Mesothelial cell of epicardium (in vitro differentiated cells): ENCODE results near the gene PHACTR2. TPM values are rescaled to one million over a fixed set of nuclear protein-coding genes. Genes with fewer than 3 reads are reported as not detected.
A peak's percentile ranks its signal among the peaks of the same experiment; 100 is the strongest.

ENCODE experiments used
- DNase-seq, 2 experiments: peaks; one replicate each; pipeline ENCODE4 v3.0.0; 2021; ENCODE audit warnings: low spot score in 2 of 2; ENCODE audit not compliant: unreplicated experiment in 2 of 2
- H3K27ac Mint-ChIP-seq: 2 replicates; pipeline ENCODE4 v1.8.0; 2021; ENCODE audit warnings: mixed read lengths
- H3K27me3 Mint-ChIP-seq: 2 replicates; pipeline ENCODE4 v1.8.0; 2021; ENCODE audit warnings: low read depth, mixed read lengths
- H3K36me3 Mint-ChIP-seq: 2 replicates; pipeline ENCODE4 v1.8.0; 2021; ENCODE audit warnings: mixed read lengths
- H3K4me1 Mint-ChIP-seq: 2 replicates; pipeline ENCODE4 v1.8.0; 2021; ENCODE audit warnings: mixed read lengths
- H3K4me3 Mint-ChIP-seq: 2 replicates; pipeline ENCODE4 v1.8.0; 2021; ENCODE audit warnings: mild to moderate bottlenecking, moderate library complexity, mixed read lengths
- H3K9me3 Mint-ChIP-seq: 2 replicates; pipeline ENCODE4 v1.8.0; 2021; ENCODE audit warnings: mixed read lengths
- CTCF ChIP-seq: fragments of 200-600 bp; sonication (generic); IDR thresholded peaks from one replicate; pipeline ENCODE4 v1.5.0; 2021; ENCODE audit warnings: antibody characterized with exemption; ENCODE audit not compliant: unreplicated experiment
- total RNA-seq: library from RNA; stranded (reverse); gene quantifications from 3 replicates; pipeline ENCODE4 v1.2.1, GENCODE V29; 2021

PHACTR2 gene
- total RNA-seq, 1 donor from 2014 or later, result 124 TPM

- H3K9me3 Mint-ChIP-seq, result peaks cover 15% of the 10 kb centered on the region
- H3K36me3 Mint-ChIP-seq, result peaks cover 9% of the 10 kb centered on the region
- H3K4me3 Mint-ChIP-seq, result no peak overlapping the region
- H3K27me3 Mint-ChIP-seq, result no peaks in the 10 kb centered on the region
- H3K27ac Mint-ChIP-seq, result no peak overlapping the region
- no peak for TF ChIP-seq CTCF
- H3K4me1 Mint-ChIP-seq, result peaks cover 43% of the 10 kb centered on the region
- no peak for DNase-seq
These were observed 9.8 kb downstream of the PHACTR2 start for GRCh38 chr6:143687591-143687990.

- Mint-ChIP-seq H3K36me3 (peaks cover 5% of the 10 kb centered on the region), H3K4me1 (peaks cover 48% of the 10 kb centered on the region), H3K27me3 (no peaks in the 10 kb centered on the region), H3K9me3 (peaks cover 6% of the 10 kb centered on the region), H3K4me3 (no peak overlapping the region), H3K27ac (peak overlapping the region; percentile 7)
- TF ChIP-seq CTCF, result no peak
- DNase-seq, result no peak
These were observed 10.9 kb downstream of the PHACTR2 start for GRCh38 chr6:143688681-143689080.

DNA sequence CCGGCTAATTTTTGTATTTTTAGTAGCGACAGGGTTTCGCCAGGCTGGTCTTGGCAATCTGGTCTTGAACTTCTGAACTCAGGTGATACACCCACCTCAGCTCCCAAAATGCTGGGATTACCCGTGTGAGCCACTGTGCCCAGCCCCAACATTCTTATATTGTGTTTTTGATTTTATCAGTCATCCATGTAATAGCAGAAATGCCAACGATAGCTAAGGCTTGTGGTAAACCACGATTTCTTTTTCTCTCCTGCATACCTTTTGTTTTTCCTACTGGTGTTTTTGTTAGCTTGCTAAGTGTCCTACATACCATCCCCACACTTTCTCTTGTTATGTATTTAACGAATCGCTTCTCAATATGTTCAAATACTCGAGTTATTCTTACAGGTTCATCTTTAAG lies 12.1 kb downstream of the PHACTR2 start:
- no peaks in the 10 kb centered on the region for H3K27me3 Mint-ChIP-seq
- H3K4me3 Mint-ChIP-seq, result no peak overlapping the region
- no peak for DNase-seq
- H3K27ac Mint-ChIP-seq, result peak overlapping the region; percentile 11
- H3K4me1 Mint-ChIP-seq, result peaks cover 59% of the 10 kb centered on the region
- no peaks in the 10 kb centered on the region for H3K9me3 Mint-ChIP-seq
- H3K36me3 Mint-ChIP-seq, result no peaks in the 10 kb centered on the region
- no peak for TF ChIP-seq CTCF

DNA sequence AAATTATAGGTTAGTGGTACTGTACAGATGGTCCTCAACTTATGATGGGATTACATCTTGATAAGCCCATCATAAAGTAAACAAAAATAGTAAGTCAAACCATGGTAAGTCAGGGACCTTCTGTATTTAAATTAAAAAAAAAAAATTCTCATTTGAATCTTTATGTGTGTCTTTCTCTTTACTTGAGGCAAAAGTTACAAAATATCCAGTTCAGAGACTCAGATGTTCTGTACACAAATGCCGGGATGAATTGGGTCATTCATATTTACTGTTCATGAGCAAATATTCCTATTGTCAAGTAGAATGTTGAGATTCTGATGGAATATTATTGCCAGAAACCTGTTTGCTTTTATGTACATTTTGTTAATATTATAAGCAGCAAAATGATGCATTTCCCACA lies 13.4 kb downstream of the PHACTR2 start:
- H3K9me3 Mint-ChIP-seq, result no peaks in the 10 kb centered on the region
- no peaks in the 10 kb centered on the region for H3K27me3 Mint-ChIP-seq
- TF ChIP-seq CTCF, result no peak
- H3K36me3 Mint-ChIP-seq, result no peaks in the 10 kb centered on the region
- H3K27ac Mint-ChIP-seq, result no peak overlapping the region
- peaks cover 71% of the 10 kb centered on the region for H3K4me1 Mint-ChIP-seq
- no peak for DNase-seq
- no peak overlapping the region for H3K4me3 Mint-ChIP-seq

GRCh38 chr6:143691900-143692636 lies 14.3 kb downstream of the PHACTR2 start:
- no peak for TF ChIP-seq CTCF
- Mint-ChIP-seq H3K27ac (peak overlapping the region; percentile 65), H3K4me1 (peaks cover 78% of the 10 kb centered on the region), H3K4me3 (no peak overlapping the region), H3K9me3 (no peaks in the 10 kb centered on the region), H3K36me3 (no peaks in the 10 kb centered on the region), H3K27me3 (no peaks in the 10 kb centered on the region)
- no peak for DNase-seq
